Neural cell (in vitro differentiated cells): ENCODE measurements around the gene SMIM44. TPM values are rescaled to one million over a fixed set of nuclear protein-coding genes. Genes with fewer than 3 reads are reported as not detected.

Experiments
- H2AFZ ChIP-seq: fragments of 200-600, 300-800 bp; sonication (generic), shearing (Covaris generic); 2 replicates; pipeline ENCODE4 v1.6.0; 2014; ENCODE audit warnings: low read depth, mild to moderate bottlenecking, antibody characterized with exemption, low read length, moderate library complexity
- H3F3A ChIP-seq: fragments of 200-600 bp; shearing (Covaris generic); 2 replicates; pipeline ENCODE4 v1.6.1; 2016; ENCODE audit warnings: mild to moderate bottlenecking, moderate library complexity, mixed read lengths, antibody characterized with exemption, low read length; ENCODE audit not compliant: insufficient read depth, poor library complexity, severe bottlenecking
- H3K27ac ChIP-seq: fragments of 200-600, 300-800 bp; sonication (generic), shearing (Covaris generic); 2 replicates; pipeline ENCODE4 v1.5.1; 2014; ENCODE audit warnings: mild to moderate bottlenecking, low read length, moderate library complexity
- H3K27me3 ChIP-seq: fragments of 300-800, 200-600 bp; sonication (generic), shearing (Covaris generic); 2 replicates; pipeline ENCODE4 v1.6.0; 2014; ENCODE audit warnings: mild to moderate bottlenecking, low read depth, low read length, moderate library complexity; ENCODE audit not compliant: insufficient read depth
- H3K36me3 ChIP-seq: fragments of 300-800, 200-600 bp; sonication (generic), shearing (Covaris generic); 2 replicates; pipeline ENCODE4 v1.5.1; 2014; ENCODE audit warnings: mild to moderate bottlenecking, antibody characterized with exemption, low read length, moderate library complexity; ENCODE audit not compliant: insufficient read depth
- H3K4me2 ChIP-seq: fragments of 300-800, 200-600 bp; sonication (generic), shearing (Covaris generic); 2 replicates; pipeline ENCODE4 v1.6.0; 2014; ENCODE audit warnings: mild to moderate bottlenecking, low read length
- H3K4me3 ChIP-seq: fragments of 300-800, 200-600 bp; sonication (generic), shearing (Covaris generic); 2 replicates; pipeline ENCODE4 v1.5.1; 2014; ENCODE audit warnings: mild to moderate bottlenecking, low read length, moderate library complexity
- H3K79me2 ChIP-seq: fragments of 200-600 bp; shearing (Covaris generic); replicated peaks from 2 replicates; pipeline ENCODE4 v1.6.0; 2014; ENCODE audit warnings: mild to moderate bottlenecking, low read length, moderate library complexity; ENCODE audit not compliant: insufficient read depth
- H3K9ac ChIP-seq: fragments of 300-800, 200-600 bp; sonication (generic), shearing (Covaris generic); 2 replicates; pipeline ENCODE4 v1.6.1; 2016; ENCODE audit warnings: mild to moderate bottlenecking, low read length, mixed read lengths
- H3K9me2 ChIP-seq: fragments of 200-600 bp; shearing (Covaris generic); 2 replicates; pipeline ENCODE4 v1.6.1; 2016; ENCODE audit warnings: mild to moderate bottlenecking, low read length, mixed read lengths; ENCODE audit not compliant: insufficient read depth
- H3K9me3 ChIP-seq: fragments of 200-600, 300-800 bp; sonication (generic), shearing (Covaris generic); 2 replicates; pipeline ENCODE4 v1.6.1; 2016; ENCODE audit warnings: mild to moderate bottlenecking, mixed run types, low read length, moderate library complexity, mixed read lengths
- H4K20me1 ChIP-seq: fragments of 200-600 bp; shearing (Covaris generic); 2 replicates; pipeline ENCODE4 v1.6.1; 2016; ENCODE audit warnings: mild to moderate bottlenecking, mixed run types; ENCODE audit not compliant: insufficient read depth
- CTCF ChIP-seq: fragments of 450-650 bp; IDR thresholded peaks from 2 replicates; pipeline ENCODE4 v1.5.1; 2014; ENCODE audit warnings: antibody characterized with exemption, mild to moderate bottlenecking, moderate library complexity; ENCODE audit not compliant: poor library complexity, severe bottlenecking
- EP300 ChIP-seq: fragments of 450-650 bp; conservative IDR thresholded peaks from 2 replicates; pipeline ENCODE4 v1.6.1; 2014; ENCODE audit warnings: antibody characterized with exemption, mild to moderate bottlenecking, moderate library complexity; ENCODE audit not compliant: poor library complexity, severe bottlenecking
- EZH2 ChIP-seq: fragments of 200-600, 300-800 bp; shearing (Covaris generic), sonication (generic); IDR thresholded peaks from 2 replicates; pipeline ENCODE4 v1.6.1; 2014; ENCODE audit warnings: antibody characterized with exemption, low read length, borderline replicate concordance, mild to moderate bottlenecking; ENCODE audit not compliant: insufficient read depth, poor library complexity, severe bottlenecking
- MXI1 ChIP-seq: fragments of 450-650 bp; conservative IDR thresholded peaks from 2 replicates; pipeline ENCODE4 v1.6.1; 2014; ENCODE audit warnings: antibody characterized with exemption, mild to moderate bottlenecking; ENCODE audit not compliant: poor library complexity, severe bottlenecking
- POLR2AphosphoS5 ChIP-seq: IDR thresholded peaks from 2 replicates; pipeline ENCODE4 v1.6.1; 2012
- RAD21 ChIP-seq: fragments of 450-650 bp; conservative IDR thresholded peaks from 2 replicates; pipeline ENCODE4 v1.6.1; 2014; ENCODE audit warnings: antibody characterized with exemption, mild to moderate bottlenecking, moderate library complexity
- REST ChIP-seq: IDR thresholded peaks from 2 replicates; pipeline ENCODE4 v1.6.1; 2012; ENCODE audit warnings: borderline replicate concordance
- SMC3 ChIP-seq: fragments of 450-650 bp; conservative IDR thresholded peaks from 2 replicates; pipeline ENCODE4 v1.6.1; 2014; ENCODE audit warnings: antibody characterized with exemption, mild to moderate bottlenecking, moderate library complexity; ENCODE audit not compliant: poor library complexity
- TAF1 ChIP-seq: IDR thresholded peaks from 2 replicates; pipeline ENCODE4 v1.6.1; 2012; ENCODE audit warnings: low read depth
- polyA plus RNA-seq: library from polyadenylated mRNA; depleted of rRNA; stranded (reverse); fragments of >200 nt; gene quantifications from 2 replicates; pipeline ENCODE4 v1.2.3, GENCODE V29; 2014

Gene SMIM44
- polyA plus RNA-seq, 1 donor from 2014 or later, result not detected

DNA sequence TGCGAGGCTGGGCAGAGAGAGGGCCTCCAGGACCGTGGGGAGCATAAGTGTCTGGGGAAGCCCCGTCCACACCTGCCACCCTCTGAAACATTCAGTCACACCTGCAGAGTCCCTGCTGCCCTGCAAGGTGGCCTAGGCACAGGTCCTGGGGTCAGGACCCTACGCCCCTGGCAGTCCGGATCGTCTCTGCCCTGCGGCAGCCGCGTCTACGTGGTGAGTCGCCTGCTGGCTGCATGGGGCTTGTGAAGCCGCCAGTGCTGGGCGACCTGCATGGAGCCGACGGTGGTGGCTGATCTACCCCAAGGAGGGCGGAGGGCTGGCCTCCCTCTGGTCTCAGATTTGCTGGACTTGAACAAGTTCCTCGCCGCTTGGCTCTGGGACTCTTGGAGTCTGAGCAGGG lies 35.9 kb upstream of the SMIM44 start:
- H3K4me2 ChIP-seq, result no peak overlapping the region

GRCh38 chr19:3518659-3519058 lies 35.4 kb upstream of the SMIM44 start:
- H3K9me3 ChIP-seq, result no peaks in the 10 kb centered on the region
- H3K4me3 ChIP-seq, result no peak overlapping the region
- peaks cover 28% of the 10 kb centered on the region for H3K79me2 ChIP-seq
- H2AFZ ChIP-seq, result no peak overlapping the region
- TF ChIP-seq TAF1, result no peak
- TF ChIP-seq EP300, result no peak
- TF ChIP-seq RAD21, result no peak
- no peak for TF ChIP-seq CTCF
- no peak for TF ChIP-seq REST
- TF ChIP-seq MXI1, result no peak
- H3K9ac ChIP-seq, result no peak overlapping the region
- no peaks in the 10 kb centered on the region for H3K27me3 ChIP-seq
- H3K36me3 ChIP-seq, result no peaks in the 10 kb centered on the region
- no peaks in the 10 kb centered on the region for H3K9me2 ChIP-seq
- no peak overlapping the region for H3K4me2 ChIP-seq
- H4K20me1 ChIP-seq, result peaks cover 8% of the 10 kb centered on the region
- H3F3A ChIP-seq, result no peaks in the 10 kb centered on the region
- H3K27ac ChIP-seq, result no peak overlapping the region

More for the DNA sequence above, 35.9 kb upstream of the SMIM44 start:
- Histone ChIP-seq H3K9me2 (no peaks in the 10 kb centered on the region), H3K36me3 (no peaks in the 10 kb centered on the region), H3K9ac (no peak overlapping the region), H3F3A (no peaks in the 10 kb centered on the region), H3K27me3 (no peaks in the 10 kb centered on the region), H4K20me1 (peaks cover 8% of the 10 kb centered on the region), H2AFZ (no peak overlapping the region), H3K9me3 (no peaks in the 10 kb centered on the region), H3K27ac (no peak overlapping the region), H3K79me2 (peaks cover 25% of the 10 kb centered on the region), H3K4me3 (no peak overlapping the region)
- TF ChIP-seq EP300 (no peak), RAD21 (no peak), MXI1 (no peak), TAF1 (no peak), EZH2 (no peak), SMC3 (no peak), POLR2AphosphoS5 (no peak), REST (no peak), CTCF (no peak)
